Endothelial cell of umbilical vein (primary cell): ENCODE measurements around the gene METRNL. TPM values are rescaled to one million over a fixed set of nuclear protein-coding genes. Genes with fewer than 3 reads are reported as not detected.

Source experiments
- BruUV-seq: library from RNA; stranded (reverse); fragments of 400-500 nt; replicated peaks from 2 replicates; lab custom pipeline; 2021; lab: Mats Ljungman, UMichigan
- CTCF ChIA-PET: fragments of 300-600, 350-600 bp; sonication (Branson Sonifier 250); formaldehyde crosslinking; loops from one replicate; lab custom pipeline; 2021; ENCODE audit warnings: antibody characterized with exemption, inconsistent platforms; lab: Charles Lee
- POLR2A ChIA-PET: fragments of 300-600, 350-600 bp; sonication (Branson Sonifier 250); formaldehyde crosslinking; loops from one replicate; lab custom pipeline; 2021; ENCODE audit warnings: antibody characterized with exemption, inconsistent platforms; lab: Charles Lee
- DNase-seq: peaks from one replicate; pipeline ENCODE4 v3.0.0-alpha.2; 2011; ENCODE audit warnings: low read depth, low spot score
- FAIRE-seq: peaks from 2 replicates; lab custom pipeline; 2011; peaks lifted over from hg19 to GRCh38; lab: Jason Lieb, UNC
- H2AFZ ChIP-seq: 2 replicates; pipeline ENCODE4 v1.6.0; 2012; ENCODE audit warnings: low read depth, low read length, control low read depth, inconsistent platforms
- H3K27ac ChIP-seq: 2 replicates; pipeline ENCODE4 v1.5.1; 2011; ENCODE audit warnings: low read depth, mild to moderate bottlenecking, control low read depth, low read length, moderate library complexity; ENCODE audit not compliant: insufficient read depth
- H3K27me3 ChIP-seq, 2 experiments: 2 replicates each; pipeline versions ENCODE4 v1.6.0 to v1.6.1; 2011; ENCODE audit warnings: low read length in 2 of 2, mixed read lengths in 1 of 2; ENCODE audit not compliant: control insufficient read depth in 2 of 2, insufficient read depth in 2 of 2
- H3K36me3 ChIP-seq, 2 experiments: 2 replicates in 1 of 2; 3 replicates in 1 of 2; pipeline ENCODE4 v1.5.1; 2011; ENCODE audit warnings: low read length in 2 of 2, mild to moderate bottlenecking in 1 of 2, moderate library complexity in 1 of 2; ENCODE audit not compliant: control insufficient read depth in 2 of 2, insufficient read depth in 2 of 2; ENCODE audit errors: extremely low read depth in 1 of 2
- H3K4me1 ChIP-seq: 3 replicates; pipeline ENCODE4 v1.5.1; 2011; ENCODE audit warnings: mild to moderate bottlenecking, low read length; ENCODE audit not compliant: control insufficient read depth, insufficient read depth; ENCODE audit errors: extremely low read depth
- H3K4me2 ChIP-seq: 2 replicates; pipeline ENCODE4 v1.6.1; 2011; ENCODE audit warnings: low read length, control low read depth, mixed read lengths; ENCODE audit not compliant: insufficient read depth
- H3K4me3 ChIP-seq, 3 experiments: fragments of 200-600 bp in 1 of 3; sonication (generic), shearing (Covaris generic) in 1 of 3; replicated peaks in 1 of 3; 2 replicates each; pipeline ENCODE4 v1.5.1; 2011 to 2016; ENCODE audit warnings: control low read depth in 3 of 3, low read length in 3 of 3, mild to moderate bottlenecking in 2 of 3, inconsistent platforms in 1 of 3, low read depth in 1 of 3, moderate library complexity in 1 of 3; ENCODE audit not compliant: insufficient read depth in 1 of 3
- H3K79me2 ChIP-seq: 2 replicates; pipeline ENCODE4 v1.6.0; 2012; ENCODE audit warnings: low read length, inconsistent platforms; ENCODE audit not compliant: control insufficient read depth, insufficient read depth
- H3K9ac ChIP-seq: replicated peaks from 2 replicates; pipeline ENCODE3; 2011; ENCODE audit warnings: low read length, control low read depth; ENCODE audit not compliant: insufficient read depth; ENCODE audit errors: extremely low read depth
- H3K9me1 ChIP-seq: replicated peaks from 3 replicates; pipeline ENCODE4 v1.6.0; 2011; ENCODE audit warnings: mild to moderate bottlenecking, low read length; ENCODE audit not compliant: control insufficient read depth, insufficient read depth; ENCODE audit errors: extremely low read depth
- H3K9me3 ChIP-seq: replicated peaks from 2 replicates; pipeline ENCODE4 v1.5.1; 2012; ENCODE audit warnings: low read length, inconsistent platforms; ENCODE audit not compliant: control insufficient read depth, insufficient read depth
- H4K20me1 ChIP-seq: replicated peaks from 2 replicates; pipeline ENCODE3; 2011; ENCODE audit warnings: mild to moderate bottlenecking, low read length; ENCODE audit not compliant: control insufficient read depth, insufficient read depth; ENCODE audit errors: extremely low read depth
- EZH2 ChIP-seq: IDR thresholded peaks from 2 replicates; pipeline ENCODE4 v1.6.1; 2012; ENCODE audit warnings: borderline replicate concordance, low read depth, mild to moderate bottlenecking, moderate library complexity, low read length, inconsistent platforms; ENCODE audit not compliant: severe bottlenecking
- FOS ChIP-seq: IDR thresholded peaks from 2 replicates; pipeline ENCODE4 v1.6.1; 2011; ENCODE audit warnings: mild to moderate bottlenecking, low read length, moderate library complexity, borderline replicate concordance; ENCODE audit not compliant: insufficient read depth
- JUN ChIP-seq: IDR thresholded peaks from 2 replicates; pipeline ENCODE4 v1.6.1; 2011; ENCODE audit warnings: borderline replicate concordance, low read depth; ENCODE audit not compliant: insufficient read length, insufficient read depth
- MAX ChIP-seq: IDR thresholded peaks from 2 replicates; pipeline ENCODE4 v1.6.1; 2011; ENCODE audit not compliant: insufficient read depth, insufficient read length
- MYC ChIP-seq: IDR thresholded peaks from one replicate; pipeline ENCODE4 v1.6.1; 2011; ENCODE audit warnings: mild to moderate bottlenecking, low read depth, low read length
- POLR2A ChIP-seq: IDR thresholded peaks from 2 replicates; pipeline ENCODE4 v1.6.1; 2012; ENCODE audit warnings: low read depth, mild to moderate bottlenecking, control low read depth, low read length
- POLR2AphosphoS5 ChIP-seq: IDR thresholded peaks from 2 replicates; pipeline ENCODE4 v1.6.1; 2012; ENCODE audit warnings: low read depth, mild to moderate bottlenecking, control low read depth, low read length, moderate library complexity; ENCODE audit not compliant: insufficient read depth
- dilution Hi-C: fragments of 300-500 bp; cut with MboI; formaldehyde crosslinking; loops from one replicate; pipeline ENCODE4 v1.15.0; 2019; ENCODE audit warnings: low sequenced_read_pairs; ENCODE audit not compliant: extremely low pct_ligation_motif_present
- intact Hi-C: fragments of 100-400 bp; cut with micrococcal nuclease; formaldehyde crosslinking; loops from one replicate; pipeline ENCODE4 v1.10.0; 2022
- polyA plus RNA-seq, 4 experiments: library from polyadenylated mRNA; depleted of rRNA in 3 of 4; stranded (reverse) in 3 of 4; unstranded in 1 of 4; fragments of >200 nt; gene quantifications; 2 replicates each; pipeline versions ENCODE4 v1.2.1 to v1.2.3, GENCODE V29; 2011 to 2012; ENCODE audit warnings: missing spikeins in 1 of 4
- total RNA-seq: library from RNA; stranded (reverse); gene quantifications from 2 replicates; pipeline ENCODE4 v1.2.3, GENCODE V29; 2021

Gene METRNL
- total and polyA plus RNA-seq, 2 donors (not counting 3 experiments of a cell fraction or from before 2014, with no cell fraction given): 29.5 to 54.4 TPM

GRCh38 chr17:83052241-83052564, 27.2 kb upstream of the METRNL start:
- ChIA-PET POLR2A (no interaction called here), CTCF (no interaction called here)
- no peaks in the 10 kb centered on the region for H3K79me2 ChIP-seq
- intact Hi-C loops (no loop called here), dilution Hi-C loops (no loop called here)
- H3K9me1 ChIP-seq: no peaks in the 10 kb centered on the region
- H3K4me2 ChIP-seq: no peak overlapping the region
- no peak for DNase-seq
- TF ChIP-seq POLR2A (no peak), MAX (no peak), MYC (no peak)
- peak overlapping the region in 2 of 3 experiments; percentile 18 to 22 for H3K4me3 ChIP-seq
- peak overlapping the region; percentile 58 for H2AFZ ChIP-seq
- H3K4me1 ChIP-seq: peaks cover 28% of the 10 kb centered on the region
- BruUV-seq: no TSS peak
- H3K9ac ChIP-seq: no peak overlapping the region
- no peaks in the 10 kb centered on the region for H3K9me3 ChIP-seq
- no peak for FAIRE-seq
- no peaks in the 10 kb centered on the region for H4K20me1 ChIP-seq
- no peaks in the 10 kb centered on the region for H3K36me3 ChIP-seq
- no peaks in the 10 kb centered on the region for H3K27me3 ChIP-seq
- H3K27ac ChIP-seq: peak overlapping the region; percentile 18

GRCh38 chr17:83053021-83053681, 26.3 kb upstream of the METRNL start:
- H2AFZ ChIP-seq: peak overlapping the region; percentile 52
- no peaks in the 10 kb centered on the region for H3K9me3 ChIP-seq
- no peak overlapping the region for H3K9ac ChIP-seq
- no peaks in the 10 kb centered on the region for H3K36me3 ChIP-seq
- DNase-seq (peak; percentile 75), FAIRE-seq (peak; percentile 67)
- H3K4me1 ChIP-seq: peaks cover 26% of the 10 kb centered on the region
- dilution Hi-C loops (no loop called here), intact Hi-C loops (no loop called here)
- no peak overlapping the region for H3K27ac ChIP-seq
- no peaks in the 10 kb centered on the region for H3K27me3 ChIP-seq
- H3K4me2 ChIP-seq: no peak overlapping the region
- CTCF ChIA-PET: interaction anchor here (0.6 kb wide), 1 partner anchor 28 kb away, joined by 3 read pairs; no protein-coding TSS in a partner anchor
- TF ChIP-seq FOS: no peak
- no peak for TF ChIP-seq MYC
- TF ChIP-seq POLR2AphosphoS5: no peak
- TF ChIP-seq MAX: no peak
- TF ChIP-seq JUN: no peak
- TF ChIP-seq EZH2: no peak
- no peak for TF ChIP-seq POLR2A
- BruUV-seq: no TSS peak
- H3K4me3 ChIP-seq: no peak overlapping the region
- H3K9me1 ChIP-seq: no peaks in the 10 kb centered on the region
- no peaks in the 10 kb centered on the region for H4K20me1 ChIP-seq
- no peaks in the 10 kb centered on the region for H3K79me2 ChIP-seq
- POLR2A ChIA-PET: no interaction called here
